Prostate gland (tissue), 2 donors: Measurements from ENCODE around the gene CTSW. TPM values are rescaled to one million over a fixed set of nuclear protein-coding genes. Genes with fewer than 3 reads are reported as not detected.

Source experiments
- DNase-seq: peaks from one replicate; pipeline ENCODE4 v3.0.0-alpha.2; 2019; ENCODE audit warnings: low spot score
- H3K27ac ChIP-seq, 2 donors: fragments of 200-600 bp; sonication (generic); 2 replicates each; pipeline ENCODE4 v1.5.1; 2017 to 2019
- H3K27me3 ChIP-seq: fragments of 200-600 bp; sonication (generic); replicated peaks from 2 replicates; pipeline ENCODE4 v1.5.1; 2019; ENCODE audit not compliant: insufficient read depth
- H3K36me3 ChIP-seq, 2 donors: fragments of 200-600 bp; sonication (generic); 1 replicate in 1 of 2; 2 replicates in 1 of 2; pipeline versions ENCODE4 v1.5.1 to v1.8.1; 2017 to 2019
- H3K4me1 ChIP-seq: fragments of 200-600 bp; sonication (generic); replicated peaks from 2 replicates; pipeline ENCODE4 v1.5.1; 2019
- H3K4me3 ChIP-seq, 2 donors: fragments of 200-600 bp; sonication (generic); 2 replicates each; pipeline ENCODE4 v1.5.1; 2017 to 2019
- H3K9me3 ChIP-seq: fragments of 200-600 bp; sonication (generic); 2 replicates; pipeline ENCODE4 v1.5.1; 2017
- CTCF ChIP-seq, 4 experiments: fragments of 200-600 bp in 2 of 4; fragments of 450-650 bp in 2 of 4; sonication (generic) in 2 of 4; IDR thresholded peaks; 1 replicate in 3 of 4; 2 replicates in 1 of 4; pipeline ENCODE4 v1.5.1; 2016 to 2019; ENCODE audit warnings: antibody characterized with exemption in 4 of 4, mild to moderate bottlenecking in 2 of 4, moderate library complexity in 2 of 4
- POLR2A ChIP-seq: fragments of 450-650 bp; IDR thresholded peaks from one replicate; pipeline ENCODE4 v1.6.1; 2016; ENCODE audit warnings: antibody characterized with exemption, mild to moderate bottlenecking
- POLR2AphosphoS5 ChIP-seq: sonication (generic); formaldehyde crosslinking; IDR thresholded peaks from one replicate; pipeline ENCODE4 v1.6.1; 2017; ENCODE audit warnings: antibody characterized with exemption
- WGBS: methylation state at CpG from one replicate; pipeline ENCODE4 v1.1.5; 2018; 5-methylcytosine and 5-hydroxymethylcytosine counted together
- intact Hi-C: fragments of 100-400 bp; cut with DNase I; formaldehyde crosslinking; loops from one replicate; pipeline ENCODE4 v1.14.2; 2022
- total RNA-seq, 2 donors: library from RNA; depleted of rRNA; stranded (reverse); fragments of >200 nt; gene quantifications; one replicate each; pipeline ENCODE4 v1.1.0, GENCODE V29; 2016

CTSW gene
- total RNA-seq, 2 donors from 2014 or later = 1.3 to 1.8 TPM

GRCh38 chr11:65850217-65851082, 29.2 kb upstream of the CTSW start:
- Histone ChIP-seq H3K27me3 (no peaks in the 10 kb centered on the region), H3K4me3 (no peak overlapping the region), H3K4me1 (no peaks in the 10 kb centered on the region), H3K36me3 (peaks cover 4 to 27% of the 10 kb centered on the region in 2 donors), H3K27ac (no peak overlapping the region), H3K9me3 (no peaks in the 10 kb centered on the region)
- intact Hi-C loops = no loop called here
- DNase-seq = no peak
- 86% methylated on average over 19 of the region's 20 CpGs for WGBS
- no peak for TF ChIP-seq POLR2A
- TF ChIP-seq POLR2AphosphoS5 = no peak
- TF ChIP-seq CTCF (IDR thresholded peaks at IDR 0.05) = no peak

GRCh38 chr11:65851083-65851579, 28.5 kb upstream of the CTSW start:
- TF ChIP-seq POLR2A = no peak
- no peak for TF ChIP-seq CTCF (IDR thresholded peaks at IDR 0.05)
- no peak for TF ChIP-seq POLR2AphosphoS5
- H3K4me3 ChIP-seq = no peak overlapping the region
- DNase-seq = no peak
- intact Hi-C loops = no loop called here
- H3K4me1 ChIP-seq = peaks cover 2% of the 10 kb centered on the region
- H3K36me3 ChIP-seq = peaks cover 8 to 34% of the 10 kb centered on the region in 2 donors
- H3K27ac ChIP-seq = no peak overlapping the region
- WGBS = 88% methylated on average over 11 of the region's 14 CpGs
- no peaks in the 10 kb centered on the region for H3K27me3 ChIP-seq
- no peaks in the 10 kb centered on the region for H3K9me3 ChIP-seq

- Histone ChIP-seq H3K36me3 (peaks cover 8 to 35% of the 10 kb centered on the region in 2 donors), H3K4me3 (no peak overlapping the region), H3K27ac (no peak overlapping the region), H3K9me3 (no peaks in the 10 kb centered on the region), H3K4me1 (peaks cover 5% of the 10 kb centered on the region), H3K27me3 (no peaks in the 10 kb centered on the region)
- intact Hi-C loops = no loop called here
- no peak for TF ChIP-seq CTCF (IDR thresholded peaks at IDR 0.05)
- TF ChIP-seq POLR2A = no peak
- TF ChIP-seq POLR2AphosphoS5 = no peak
- no peak for DNase-seq
- 83% methylated on average over 10 of the region's 10 CpGs for WGBS
These were observed 27.7 kb upstream of the CTSW start for GRCh38 chr11:65851811-65852507.

- Histone ChIP-seq H3K27ac (no peak overlapping the region), H3K27me3 (no peaks in the 10 kb centered on the region), H3K36me3 (peaks cover 8 to 35% of the 10 kb centered on the region in 2 donors), H3K4me3 (no peak overlapping the region), H3K4me1 (peaks cover 5% of the 10 kb centered on the region), H3K9me3 (no peaks in the 10 kb centered on the region)
- WGBS = 88% methylated on average over 33 of the region's 33 CpGs
- no peak for TF ChIP-seq POLR2AphosphoS5
- TF ChIP-seq CTCF (IDR thresholded peaks at IDR 0.05) = no peak
- TF ChIP-seq POLR2A = no peak
- DNase-seq = no peak
- intact Hi-C loops = no loop called here
These were observed 27.0 kb upstream of the CTSW start for GRCh38 chr11:65852508-65853245.
